AG10803 (cell line): Measurements from ENCODE around the gene FAM43A.

Source experiments
- DNase-seq: peaks from one replicate; pipeline ENCODE4 v3.0.0; 2010; ENCODE audit warnings: low read depth
- H3K4me3 ChIP-seq: 2 replicates; pipeline ENCODE4 v1.5.1; 2011; ENCODE audit warnings: mild to moderate bottlenecking, low read length, control low read depth
- CTCF ChIP-seq: conservative IDR thresholded peaks from 2 replicates; pipeline ENCODE4 v1.5.1; 2011; ENCODE audit warnings: mild to moderate bottlenecking, low read length, control low read depth, inconsistent platforms

Gene FAM43A

DNA sequence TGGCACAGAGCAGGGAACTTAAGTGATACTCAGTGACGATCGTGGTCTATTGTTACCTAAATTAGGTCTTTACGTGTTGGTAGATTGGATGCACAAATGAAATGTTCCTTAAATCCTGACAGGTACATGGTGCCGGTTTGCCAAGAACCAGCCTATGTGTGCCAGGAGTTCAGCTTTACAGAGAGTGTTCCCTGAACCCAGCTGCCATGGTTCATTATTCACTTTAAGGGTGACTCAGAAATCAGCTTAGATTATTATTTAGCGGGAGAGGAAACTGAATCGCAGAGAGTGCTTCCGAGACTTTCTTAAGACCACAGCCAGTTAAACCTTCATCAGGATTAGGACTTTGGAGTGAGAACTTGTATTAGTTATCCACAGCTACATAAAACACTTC is 21.5 kb downstream of the FAM43A start:
- no peak for DNase-seq
- H3K4me3 ChIP-seq = no peak overlapping the region
- TF ChIP-seq CTCF = no peak

- no peak for DNase-seq
- H3K4me3 ChIP-seq = no peak overlapping the region
- no peak for TF ChIP-seq CTCF
Observed at GRCh38 chr3:194711286-194711685, 25.6 kb downstream of the FAM43A start.

DNA sequence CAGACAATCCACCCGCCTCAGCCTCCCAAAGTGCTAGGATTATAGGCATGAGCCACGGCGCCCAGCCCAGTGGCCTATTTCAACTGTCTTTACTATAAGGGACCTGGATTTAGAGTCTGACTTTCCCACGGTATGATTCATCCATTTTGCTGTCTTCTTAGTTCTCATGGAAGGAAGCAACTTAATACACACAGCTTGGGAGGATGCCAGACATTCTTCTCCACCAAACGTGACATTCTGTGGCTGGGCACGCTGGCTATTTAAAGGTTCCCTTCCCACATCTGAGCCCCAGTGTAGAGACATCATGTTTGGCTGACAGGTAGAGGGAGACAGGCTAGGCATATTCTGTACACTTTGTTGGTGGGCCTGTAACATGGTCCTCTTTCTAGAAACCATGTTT is 26.2 kb downstream of the FAM43A start:
- no peak overlapping the region for H3K4me3 ChIP-seq
- no peak for TF ChIP-seq CTCF
- peak; percentile 85 for DNase-seq

DNA sequence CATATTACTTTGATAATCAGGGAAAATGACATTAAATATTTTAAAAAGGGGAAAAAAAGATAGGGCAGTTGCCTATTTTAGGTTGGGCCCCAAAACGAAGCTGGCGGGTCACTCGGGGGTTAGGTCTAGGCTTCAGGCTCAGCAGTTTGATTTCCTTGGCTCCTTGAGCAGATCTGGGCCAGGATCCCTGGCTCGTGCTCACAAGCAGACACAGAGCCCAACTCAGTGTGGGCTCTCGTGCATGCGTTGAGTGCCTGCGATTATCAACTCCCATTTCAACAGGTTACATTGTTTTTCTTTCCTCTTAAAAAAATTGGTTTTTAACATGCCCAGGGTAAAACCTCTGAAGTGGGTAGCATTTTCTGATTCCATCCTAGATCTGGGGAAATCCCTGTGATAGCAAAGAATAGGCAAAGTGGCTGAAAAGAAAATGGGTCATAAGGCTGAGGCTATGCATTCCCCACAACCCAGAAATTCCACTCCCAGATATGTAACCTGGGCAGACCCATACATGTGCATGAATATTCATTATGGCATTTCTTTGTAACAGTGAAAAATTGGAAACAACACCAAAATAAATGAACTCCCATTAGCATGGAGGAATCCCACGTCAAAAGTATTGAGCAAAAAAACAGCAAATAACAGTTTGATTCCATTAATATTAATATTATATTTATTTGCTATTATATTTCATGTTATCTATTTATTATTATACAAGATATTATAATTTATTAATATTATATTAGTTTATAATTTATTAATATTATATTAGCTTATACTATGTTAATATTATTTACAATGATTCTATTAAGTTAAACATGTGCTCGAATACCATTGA is 27.8 kb downstream of the FAM43A start:
- DNase-seq = no peak
- H3K4me3 ChIP-seq = no peak overlapping the region
- TF ChIP-seq CTCF = no peak

DNA sequence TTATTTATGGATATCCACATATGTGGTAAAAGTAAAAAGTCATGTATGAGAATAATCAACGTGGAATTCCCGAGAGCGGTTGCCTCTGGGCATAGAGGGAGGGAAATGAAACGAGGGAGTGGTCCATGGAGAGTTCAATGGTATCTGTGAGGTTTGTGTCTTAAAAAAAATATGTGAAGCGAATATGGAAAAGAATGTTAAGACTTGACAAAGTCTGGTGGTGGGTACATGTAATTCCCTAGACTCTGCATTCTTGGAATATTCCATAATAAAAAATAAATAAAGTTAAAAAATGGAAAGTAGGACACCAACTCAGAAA is 28.4 kb downstream of the FAM43A start:
- TF ChIP-seq CTCF = no peak
- no peak for DNase-seq
- no peak overlapping the region for H3K4me3 ChIP-seq

GRCh38 chr3:194714564-194714963 is 28.9 kb downstream of the FAM43A start:
- no peak for DNase-seq
- H3K4me3 ChIP-seq = no peak overlapping the region
- TF ChIP-seq CTCF = no peak

- no peak for DNase-seq
- no peak overlapping the region for H3K4me3 ChIP-seq
- no peak for TF ChIP-seq CTCF
Observed at GRCh38 chr3:194715022-194715800, 29.5 kb downstream of the FAM43A start.
